ENCODE measurements around the gene WNT9A.

Gene WNT9A

DNA sequence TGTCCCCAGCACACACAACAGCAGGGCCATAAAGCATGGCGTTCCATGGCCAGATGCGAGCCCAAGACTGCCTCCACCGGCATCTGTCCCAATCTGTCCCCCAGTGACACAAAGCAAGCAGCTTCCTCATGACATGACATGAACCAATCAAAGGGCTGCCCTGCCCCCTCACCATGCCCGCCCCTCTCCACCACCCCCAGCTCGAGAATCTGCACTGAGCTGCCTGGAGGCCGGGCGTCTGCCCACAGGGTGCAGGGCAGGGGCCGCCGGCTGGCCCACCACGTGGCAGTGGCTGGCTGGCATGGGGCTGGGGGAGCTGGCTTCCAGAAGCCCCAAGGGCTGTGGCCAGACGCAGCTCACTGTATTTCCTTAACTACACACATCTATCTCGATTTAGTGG lies 27.8 kb downstream of the WNT9A start:
- TF ChIP-seq, protein P1, sequence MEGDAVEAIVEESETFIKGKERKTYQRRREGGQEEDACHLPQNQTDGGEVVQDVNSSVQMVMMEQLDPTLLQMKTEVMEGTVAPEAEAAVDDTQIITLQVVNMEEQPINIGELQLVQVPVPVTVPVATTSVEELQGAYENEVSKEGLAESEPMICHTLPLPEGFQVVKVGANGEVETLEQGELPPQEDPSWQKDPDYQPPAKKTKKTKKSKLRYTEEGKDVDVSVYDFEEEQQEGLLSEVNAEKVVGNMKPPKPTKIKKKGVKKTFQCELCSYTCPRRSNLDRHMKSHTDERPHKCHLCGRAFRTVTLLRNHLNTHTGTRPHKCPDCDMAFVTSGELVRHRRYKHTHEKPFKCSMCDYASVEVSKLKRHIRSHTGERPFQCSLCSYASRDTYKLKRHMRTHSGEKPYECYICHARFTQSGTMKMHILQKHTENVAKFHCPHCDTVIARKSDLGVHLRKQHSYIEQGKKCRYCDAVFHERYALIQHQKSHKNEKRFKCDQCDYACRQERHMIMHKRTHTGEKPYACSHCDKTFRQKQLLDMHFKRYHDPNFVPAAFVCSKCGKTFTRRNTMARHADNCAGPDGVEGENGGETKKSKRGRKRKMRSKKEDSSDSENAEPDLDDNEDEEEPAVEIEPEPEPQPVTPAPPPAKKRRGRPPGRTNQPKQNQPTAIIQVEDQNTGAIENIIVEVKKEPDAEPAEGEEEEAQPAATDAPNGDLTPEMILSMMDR (IDR thresholded peaks at IDR 0.05; ENCODE audit: extremely low read depth, insufficient read depth, missing control alignments): no peak
- DNase-seq (ENCODE audit: low spot score): no peak
- in situ Hi-C loops (cut with MboI; ENCODE audit: low pct_unique_long_range_greater_than_20kb, low sequenced_read_pairs, unreplicated experiment): no loop called here

DNA sequence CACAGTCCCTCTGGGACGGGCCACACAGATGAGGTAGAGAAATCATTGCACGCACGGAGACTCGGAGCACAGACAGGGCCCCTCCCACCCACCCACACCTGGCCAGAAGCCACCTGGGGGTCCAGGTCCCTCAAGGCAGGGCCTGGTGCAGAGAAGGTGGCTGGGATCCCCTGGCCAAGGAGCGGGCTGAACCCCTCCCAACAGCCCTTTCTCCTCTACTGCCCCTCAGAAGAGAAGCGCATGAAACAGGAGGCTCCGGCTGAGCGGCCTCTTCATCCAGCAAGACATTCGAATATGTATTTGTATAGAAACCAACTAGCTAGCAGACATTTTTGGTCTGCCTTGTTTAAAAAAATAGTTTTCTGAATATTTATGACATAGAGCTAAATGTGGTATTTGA lies 29.0 kb downstream of the WNT9A start:
- no peak for DNase-seq (ENCODE audit: low spot score)
- TF ChIP-seq, protein P1 (IDR thresholded peaks at IDR 0.05; ENCODE audit: extremely low read depth, insufficient read depth, missing control alignments): no peak
- in situ Hi-C loops (cut with MboI; ENCODE audit: low pct_unique_long_range_greater_than_20kb, low sequenced_read_pairs, unreplicated experiment): no loop called here

DNA sequence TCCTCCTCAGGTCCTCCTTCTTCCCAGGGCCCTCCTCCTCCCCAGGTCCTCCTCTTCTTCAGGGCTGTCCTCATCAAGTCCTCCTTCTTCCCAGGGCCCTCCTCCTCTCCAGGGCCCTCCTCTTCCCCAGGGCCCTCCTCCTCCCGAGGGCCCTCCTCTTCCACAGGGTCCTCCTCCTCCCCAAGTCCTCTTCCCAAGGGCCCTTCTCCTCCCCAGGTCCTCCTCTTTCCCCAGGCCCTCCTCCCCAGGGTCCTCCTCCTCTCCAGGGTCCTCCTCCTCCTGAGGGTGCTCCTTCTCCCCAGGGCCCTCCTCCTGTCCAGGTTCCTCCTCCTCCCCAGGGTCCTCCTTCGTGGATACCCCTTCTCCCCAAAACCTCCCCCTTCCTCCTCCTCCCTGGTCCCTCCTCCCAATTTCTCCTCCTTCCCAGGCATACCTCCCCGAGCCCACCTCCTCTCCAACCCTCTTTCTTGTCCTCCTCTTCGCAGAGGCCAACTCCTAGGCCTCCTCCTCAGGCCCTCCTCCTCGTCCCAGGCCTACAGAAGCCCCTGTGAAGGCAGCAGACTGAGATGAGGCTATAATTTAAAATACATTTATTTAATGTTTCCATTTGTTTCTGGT lies 29.5 kb downstream of the WNT9A start:
- TF ChIP-seq, protein P1 (IDR thresholded peaks at IDR 0.05; ENCODE audit: extremely low read depth, insufficient read depth, missing control alignments): no peak
- no peak for DNase-seq (ENCODE audit: low spot score)
- in situ Hi-C loops (cut with MboI; ENCODE audit: low pct_unique_long_range_greater_than_20kb, low sequenced_read_pairs, unreplicated experiment): no loop called here

DNA sequence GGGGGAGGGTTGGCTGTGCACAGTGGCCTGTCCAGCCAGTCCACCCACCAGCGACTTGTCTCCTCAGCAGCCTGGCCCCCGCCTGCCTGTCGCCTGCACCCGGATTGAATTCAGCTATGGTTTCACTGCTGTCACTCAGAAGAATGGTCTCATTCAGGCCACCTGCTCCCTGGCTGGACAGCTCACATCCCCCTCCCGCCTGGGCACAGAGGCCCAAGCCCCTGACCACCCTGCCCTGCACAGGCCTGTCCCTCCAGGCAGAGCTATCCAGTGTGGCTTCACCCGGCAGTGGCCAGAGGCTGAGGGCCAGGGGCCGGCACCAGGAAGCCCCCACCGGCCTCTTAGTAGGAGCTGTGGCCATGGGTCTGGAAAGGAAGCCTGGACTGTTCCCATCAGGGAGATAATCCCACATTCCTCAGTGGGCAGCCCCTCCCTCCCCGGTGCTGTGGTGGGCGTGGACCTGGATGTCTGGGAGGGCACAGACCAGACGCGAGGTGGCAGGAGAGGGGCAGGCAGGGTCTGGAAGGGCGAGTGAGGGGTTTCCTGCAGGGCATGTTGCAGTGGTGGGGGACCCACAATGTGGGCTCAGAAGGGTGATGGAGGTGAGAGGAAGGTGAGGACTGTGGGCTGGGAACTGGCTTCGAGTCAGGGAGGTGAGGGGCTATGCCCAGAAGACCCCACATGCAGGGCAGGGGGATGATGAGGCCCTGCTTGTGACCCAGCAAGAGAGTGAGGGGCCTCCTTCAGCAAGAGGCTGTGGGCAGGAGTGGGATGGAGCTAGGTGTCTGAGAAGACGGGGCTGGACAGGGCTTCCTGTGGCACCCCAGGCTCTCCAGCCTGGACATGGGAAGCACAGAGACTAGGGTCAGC lies 30.4 kb downstream of the WNT9A start:
- in situ Hi-C loops (cut with MboI; ENCODE audit: low pct_unique_long_range_greater_than_20kb, low sequenced_read_pairs, unreplicated experiment): no loop called here
- TF ChIP-seq, protein P1 (IDR thresholded peaks at IDR 0.05; ENCODE audit: extremely low read depth, insufficient read depth, missing control alignments): no peak
- no peak for DNase-seq (ENCODE audit: low spot score)

DNA sequence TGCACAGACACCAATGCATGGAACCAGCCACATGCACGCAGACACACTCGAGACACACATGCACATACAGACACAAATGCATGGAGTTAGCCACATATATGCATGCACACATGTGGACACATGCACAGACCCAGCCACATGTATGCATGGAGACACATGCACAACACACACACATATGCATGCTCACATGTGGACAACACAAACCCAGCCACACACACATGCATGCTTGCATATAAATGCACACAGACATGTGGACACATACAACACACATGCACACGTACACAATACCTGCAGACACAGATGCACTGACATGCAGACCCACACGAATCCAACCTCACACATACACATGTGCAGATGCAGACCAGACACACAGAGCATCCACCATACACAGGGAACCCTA lies 31.1 kb downstream of the WNT9A start:
- DNase-seq (ENCODE audit: low spot score): no peak
- in situ Hi-C loops (cut with MboI; ENCODE audit: low pct_unique_long_range_greater_than_20kb, low sequenced_read_pairs, unreplicated experiment): no loop called here
- TF ChIP-seq, protein P1 (IDR thresholded peaks at IDR 0.05; ENCODE audit: extremely low read depth, insufficient read depth, missing control alignments): no peak

DNA sequence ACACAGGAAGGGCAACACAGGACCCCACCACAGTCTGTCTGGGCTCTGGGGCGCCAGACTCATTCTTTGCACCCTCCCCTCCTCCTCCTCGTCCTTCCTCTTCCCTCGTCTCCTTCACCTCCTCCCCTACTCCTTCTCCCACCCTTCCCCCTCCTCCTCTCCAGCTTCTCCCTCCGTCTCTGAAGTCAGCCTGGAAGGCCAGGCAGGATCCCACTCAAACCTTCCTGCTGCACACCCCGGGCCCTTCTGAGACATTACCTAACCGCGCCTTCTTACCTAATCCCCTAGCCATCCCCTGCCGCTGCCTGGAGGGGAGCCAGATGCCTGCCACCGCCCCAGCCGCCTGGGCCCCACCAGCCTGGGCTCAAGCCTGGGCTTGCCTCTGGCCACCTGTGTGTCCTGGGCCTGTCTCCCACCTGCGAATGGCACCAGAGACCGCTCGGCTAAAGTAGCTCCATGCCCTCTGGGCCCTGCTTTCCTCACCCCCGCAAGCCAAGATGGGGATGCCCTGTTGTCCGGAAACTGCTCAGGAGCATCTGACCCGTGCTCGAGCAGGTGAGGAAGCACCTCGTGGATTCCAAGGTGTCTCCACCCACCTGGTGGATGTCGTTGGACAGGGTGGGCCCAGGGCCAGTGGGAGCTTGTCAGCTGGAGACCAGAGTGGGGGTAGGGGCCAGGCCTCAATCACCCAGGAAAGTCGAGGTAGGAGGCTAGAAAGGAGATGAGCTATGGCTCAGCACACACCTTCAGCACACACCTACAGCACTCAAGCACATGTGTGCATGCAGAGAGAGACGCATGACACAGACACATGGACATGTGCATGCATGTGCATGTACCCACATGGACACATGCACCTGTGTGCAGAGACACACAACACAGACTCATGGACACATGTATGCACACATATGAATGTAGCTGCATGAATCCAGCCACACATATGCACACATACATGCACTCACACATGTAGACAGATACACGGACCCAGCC lies 31.9 kb downstream of the WNT9A start:
- in situ Hi-C loops (cut with MboI; ENCODE audit: low pct_unique_long_range_greater_than_20kb, low sequenced_read_pairs, unreplicated experiment): no loop called here
- TF ChIP-seq, protein P1 (IDR thresholded peaks at IDR 0.05; ENCODE audit: extremely low read depth, insufficient read depth, missing control alignments): no peak
- DNase-seq (ENCODE audit: low spot score): no peak
